GM12873 (cell line): Measurements from ENCODE around the gene TTF1.

Experiments used
- CTCF ChIP-seq: IDR thresholded peaks from 2 replicates; pipeline ENCODE4 v1.5.1; 2012; ENCODE audit warnings: low read depth, mild to moderate bottlenecking, moderate library complexity, low read length, control low read depth; ENCODE audit not compliant: insufficient read depth; ENCODE audit errors: missing control alignments

Gene TTF1

GRCh38 chr9:132401824-132402223, 4.8 kb downstream of the TTF1 start:
- TF ChIP-seq CTCF, result no peak

- no peak for TF ChIP-seq CTCF
These were observed 11.1 kb downstream of the TTF1 start for GRCh38 chr9:132395560-132395959.

GRCh38 chr9:132391449-132391848, 15.2 kb downstream of the TTF1 start:
- no peak for TF ChIP-seq CTCF

GRCh38 chr9:132390966-132391365, 15.7 kb downstream of the TTF1 start:
- TF ChIP-seq CTCF, result no peak

GRCh38 chr9:132387133-132387532, 19.5 kb downstream of the TTF1 start:
- no peak for TF ChIP-seq CTCF

- TF ChIP-seq CTCF, result no peak
These were observed 22.3 kb downstream of the TTF1 start for GRCh38 chr9:132384376-132384775.

GRCh38 chr9:132383462-132383883, 23.2 kb downstream of the TTF1 start:
- TF ChIP-seq CTCF, result no peak

- TF ChIP-seq CTCF, result no peak
These were observed 24.6 kb downstream of the TTF1 start for GRCh38 chr9:132381966-132382541.
